Measurements from ENCODE around the gene NXPH4.

NXPH4 gene

GRCh38 chr12:57216014-57216911 is at the start of gene NXPH4:
Gene NXPH4, plus strand, starts transcription at chr12:57216794. Its CDS starts 176 bp downstream, at chr12:57216970.
- no peak for DNase-seq (ENCODE audit: low read depth)
- peak within 1 kb of the TSS; percentile 32 for H3K4me3 ChIP-seq (ENCODE audit: low read length)
- TF ChIP-seq, protein P1, sequence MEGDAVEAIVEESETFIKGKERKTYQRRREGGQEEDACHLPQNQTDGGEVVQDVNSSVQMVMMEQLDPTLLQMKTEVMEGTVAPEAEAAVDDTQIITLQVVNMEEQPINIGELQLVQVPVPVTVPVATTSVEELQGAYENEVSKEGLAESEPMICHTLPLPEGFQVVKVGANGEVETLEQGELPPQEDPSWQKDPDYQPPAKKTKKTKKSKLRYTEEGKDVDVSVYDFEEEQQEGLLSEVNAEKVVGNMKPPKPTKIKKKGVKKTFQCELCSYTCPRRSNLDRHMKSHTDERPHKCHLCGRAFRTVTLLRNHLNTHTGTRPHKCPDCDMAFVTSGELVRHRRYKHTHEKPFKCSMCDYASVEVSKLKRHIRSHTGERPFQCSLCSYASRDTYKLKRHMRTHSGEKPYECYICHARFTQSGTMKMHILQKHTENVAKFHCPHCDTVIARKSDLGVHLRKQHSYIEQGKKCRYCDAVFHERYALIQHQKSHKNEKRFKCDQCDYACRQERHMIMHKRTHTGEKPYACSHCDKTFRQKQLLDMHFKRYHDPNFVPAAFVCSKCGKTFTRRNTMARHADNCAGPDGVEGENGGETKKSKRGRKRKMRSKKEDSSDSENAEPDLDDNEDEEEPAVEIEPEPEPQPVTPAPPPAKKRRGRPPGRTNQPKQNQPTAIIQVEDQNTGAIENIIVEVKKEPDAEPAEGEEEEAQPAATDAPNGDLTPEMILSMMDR (conservative IDR thresholded peaks at IDR 0.05; ENCODE audit: low read depth, low read length): no peak

GRCh38 chr12:57166971-57167371 is 49.6 kb upstream of the NXPH4 start:
- no peak for DNase-seq (ENCODE audit: low read depth)
- TF ChIP-seq, protein P1 (conservative IDR thresholded peaks at IDR 0.05; ENCODE audit: low read depth, low read length): no peak
- no peak overlapping the region for H3K4me3 ChIP-seq (ENCODE audit: low read length)

DNA sequence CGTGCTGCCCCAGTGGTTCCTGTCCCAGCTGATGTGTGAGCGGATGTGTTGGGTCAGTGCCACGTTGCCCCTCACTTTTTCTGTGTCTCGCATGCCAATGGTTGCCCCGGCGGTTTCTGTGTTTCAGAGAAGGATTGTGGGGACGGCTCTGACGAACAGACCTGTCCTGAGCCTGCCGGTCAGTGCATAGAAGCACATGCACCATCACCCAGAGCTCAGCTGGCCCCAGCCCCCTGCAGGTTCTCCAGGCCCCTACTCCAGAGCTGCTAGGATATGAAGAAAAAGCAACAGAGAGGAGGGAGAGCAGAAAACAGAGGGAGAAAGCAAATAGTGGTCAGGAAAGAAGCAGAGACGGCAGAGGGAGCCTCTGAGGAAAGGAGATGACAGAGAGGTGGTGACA is 48.5 kb upstream of the NXPH4 start:
- TF ChIP-seq, protein P1 (conservative IDR thresholded peaks at IDR 0.05; ENCODE audit: low read depth, low read length): no peak
- no peak for DNase-seq (ENCODE audit: low read depth)
- no peak overlapping the region for H3K4me3 ChIP-seq (ENCODE audit: low read length)

- no peak for DNase-seq (ENCODE audit: low read depth)
- no peak overlapping the region for H3K4me3 ChIP-seq (ENCODE audit: low read length)
- TF ChIP-seq, protein P1 (conservative IDR thresholded peaks at IDR 0.05; ENCODE audit: low read depth, low read length): no peak
Measured at GRCh38 chr12:57169046-57169795, 47.4 kb upstream of the NXPH4 start.

DNA sequence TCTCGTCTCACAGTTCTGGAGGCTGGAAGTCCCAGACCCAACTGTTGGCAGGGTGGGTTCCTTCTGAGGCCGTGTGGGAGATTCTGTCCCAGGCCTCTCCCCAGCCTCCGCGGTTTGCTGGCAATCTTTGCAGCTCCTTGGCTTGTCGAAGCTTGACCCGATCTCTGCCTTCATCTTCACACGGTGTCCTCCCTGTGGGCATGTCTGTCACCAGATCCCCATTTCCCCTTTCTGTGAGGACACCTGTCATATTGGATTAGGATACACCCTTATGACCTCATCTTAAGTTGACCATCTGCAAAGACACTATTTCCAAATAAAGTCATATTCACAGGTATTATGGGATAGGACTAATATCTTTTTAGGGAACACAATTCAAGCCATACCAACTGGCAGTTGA is 46.6 kb upstream of the NXPH4 start:
- no peak for DNase-seq (ENCODE audit: low read depth)
- TF ChIP-seq, protein P1 (conservative IDR thresholded peaks at IDR 0.05; ENCODE audit: low read depth, low read length): no peak
- no peak overlapping the region for H3K4me3 ChIP-seq (ENCODE audit: low read length)

DNA sequence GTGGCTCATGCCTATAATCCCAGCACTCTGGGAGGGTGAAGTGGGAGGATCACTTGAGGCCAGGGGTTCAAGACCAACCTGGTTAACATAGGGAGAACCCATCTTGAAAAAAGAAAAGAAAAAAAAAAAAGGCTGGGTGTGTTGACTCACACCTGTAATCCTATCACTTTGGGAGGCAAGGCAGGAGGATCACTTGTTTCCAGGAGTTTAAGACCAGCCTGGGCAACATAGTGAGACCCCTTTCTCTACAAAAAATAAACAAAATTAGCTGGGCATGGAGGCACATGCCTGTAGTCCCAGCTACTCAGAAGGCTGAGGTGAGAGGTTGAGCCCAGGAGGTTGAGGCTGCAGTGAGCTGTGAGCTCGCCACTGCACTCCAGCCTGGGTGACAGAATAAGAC is 46.2 kb upstream of the NXPH4 start:
- TF ChIP-seq, protein P1 (conservative IDR thresholded peaks at IDR 0.05; ENCODE audit: low read depth, low read length): no peak
- no peak overlapping the region for H3K4me3 ChIP-seq (ENCODE audit: low read length)
- no peak for DNase-seq (ENCODE audit: low read depth)
